ENCODE results near the gene PLOD3.

The PLOD3 gene

GRCh38 chr7:101234636-101235035 is 17.3 kb upstream of the PLOD3 start:
- CTCF ChIA-PET, result interaction anchor here (2.1 to 3.1 kb wide), 2 partner anchors 10 to 48 kb away, joined by 13 to 16 read pairs; partner anchors contain the start of gene FIS1
- Mint-ChIP-seq H3K36me3 (peaks cover 15% of the 10 kb centered on the region), H3K4me3 (no peak overlapping the region), H3K4me1 (peaks cover 4% of the 10 kb centered on the region), H3K27ac (no peak overlapping the region), H3K9me3 (no peaks in the 10 kb centered on the region), H3K27me3 (no peaks in the 10 kb centered on the region)
- no peak for DNase-seq

DNA sequence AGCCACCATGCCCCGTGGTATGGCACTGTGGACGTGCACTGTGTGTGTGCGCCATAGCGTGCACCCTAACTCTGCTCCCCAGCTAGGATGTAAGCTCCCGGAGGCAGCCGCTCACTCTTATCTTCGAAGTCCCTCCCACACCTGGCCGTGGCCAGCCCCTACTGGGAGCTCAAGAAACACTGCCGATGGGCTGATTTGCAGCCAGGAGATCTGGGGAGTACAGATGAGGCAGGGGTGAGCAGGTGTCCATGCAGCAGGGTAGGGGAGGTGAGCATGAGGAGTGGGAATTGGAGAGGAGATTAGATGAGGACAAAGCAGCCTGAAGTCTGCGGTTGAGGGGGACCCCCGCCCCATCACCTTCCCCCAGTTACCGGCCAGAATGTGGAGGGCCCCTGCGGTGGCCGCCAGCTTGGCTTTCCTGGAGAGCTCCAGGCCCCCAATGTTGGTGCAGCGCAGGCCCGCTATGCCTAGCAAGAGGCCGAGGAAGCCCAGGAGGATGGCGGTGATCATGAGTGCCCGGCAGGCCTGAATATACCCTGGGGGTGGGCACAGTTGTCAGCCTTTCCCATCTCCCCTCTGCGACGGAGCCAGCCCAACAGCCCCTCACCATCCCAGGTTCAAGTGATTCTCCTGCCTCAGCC is 16.6 kb upstream of the PLOD3 start:
- DNase-seq, result no peak
- Mint-ChIP-seq H3K9me3 (no peaks in the 10 kb centered on the region), H3K27me3 (no peaks in the 10 kb centered on the region), H3K4me3 (no peak overlapping the region), H3K36me3 (peaks cover 14% of the 10 kb centered on the region), H3K4me1 (peaks cover 4% of the 10 kb centered on the region), H3K27ac (no peak overlapping the region)
- CTCF ChIA-PET, result interaction anchor here (2.1 to 3.1 kb wide), 2 partner anchors 10 to 49 kb away, joined by 13 to 16 read pairs; partner anchors contain the start of gene FIS1

DNA sequence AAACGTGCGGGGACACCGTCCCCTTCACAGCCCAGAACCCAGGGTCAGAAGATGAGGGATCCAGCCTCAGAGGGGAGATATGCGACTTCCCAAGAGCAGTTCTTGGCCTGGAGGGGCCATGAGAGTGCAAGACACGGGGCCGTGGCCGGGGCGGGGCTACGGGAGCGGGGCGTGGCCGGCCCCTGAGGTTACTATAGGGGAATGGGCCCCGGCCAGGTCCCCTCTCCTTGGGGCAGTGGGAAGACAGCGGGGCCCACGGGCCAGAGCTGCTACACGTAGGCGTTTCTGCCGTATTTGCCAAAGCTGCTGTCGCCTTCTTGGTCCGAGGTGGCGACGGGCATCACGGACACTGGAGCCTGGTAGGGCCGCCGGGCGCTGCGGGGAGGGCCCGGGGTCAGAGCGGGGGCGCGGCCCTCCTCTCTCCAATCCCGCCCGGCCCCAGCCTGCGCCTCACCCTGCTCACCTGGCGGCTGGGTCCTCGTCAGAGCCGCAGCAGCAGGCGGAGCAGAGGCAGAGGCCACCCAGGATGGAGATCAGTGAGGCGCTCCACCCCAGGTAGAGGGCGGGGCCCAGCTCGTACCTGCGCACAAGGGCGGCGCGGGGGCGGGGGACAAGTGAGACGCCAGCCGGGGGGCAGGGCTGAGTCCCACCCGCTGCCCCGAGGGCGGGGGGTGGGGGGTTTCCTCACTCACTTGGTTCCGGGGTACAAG is 14.9 kb upstream of the PLOD3 start:
- no peaks in the 10 kb centered on the region for H3K27me3 Mint-ChIP-seq
- no peak overlapping the region for H3K27ac Mint-ChIP-seq
- CTCF ChIA-PET, result interaction anchor here (3.1 kb wide), 1 partner anchor 12 kb away, joined by 16 read pairs; the partner anchor contains the start of gene FIS1
- peaks cover 18% of the 10 kb centered on the region for H3K36me3 Mint-ChIP-seq
- H3K9me3 Mint-ChIP-seq, result no peaks in the 10 kb centered on the region
- no peak overlapping the region for H3K4me3 Mint-ChIP-seq
- H3K4me1 Mint-ChIP-seq, result peaks cover 4% of the 10 kb centered on the region
- DNase-seq, result no peak

DNA sequence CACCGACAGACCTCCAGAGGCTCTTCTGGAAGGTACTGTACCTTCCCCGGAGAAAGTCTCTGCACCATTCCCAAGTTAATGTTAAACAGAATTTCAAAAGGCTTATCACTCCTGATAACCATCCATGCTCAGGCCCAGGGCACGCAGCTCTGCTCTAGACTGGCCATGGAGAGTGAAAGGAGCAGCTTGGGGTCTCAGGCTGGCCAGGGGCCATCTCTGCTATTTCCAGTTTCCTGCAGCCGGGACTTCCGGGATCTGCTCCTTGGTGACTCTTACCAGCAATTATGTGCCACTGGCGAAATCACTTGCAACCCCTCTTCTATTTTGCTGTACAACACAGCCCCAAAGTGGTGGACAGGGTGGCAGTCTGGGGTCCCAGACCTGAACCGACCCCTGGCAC is 14.3 kb upstream of the PLOD3 start:
- Mint-ChIP-seq H3K27me3 (no peaks in the 10 kb centered on the region), H3K27ac (peak overlapping the region; percentile 14), H3K36me3 (peaks cover 22% of the 10 kb centered on the region), H3K4me3 (no peak overlapping the region), H3K4me1 (peaks cover 4% of the 10 kb centered on the region), H3K9me3 (no peaks in the 10 kb centered on the region)
- no peak for DNase-seq
- CTCF ChIA-PET, result interaction anchor here (1.1 kb wide), 1 partner anchor 12 kb away, joined by 3 read pairs; no protein-coding TSS in a partner anchor

DNA sequence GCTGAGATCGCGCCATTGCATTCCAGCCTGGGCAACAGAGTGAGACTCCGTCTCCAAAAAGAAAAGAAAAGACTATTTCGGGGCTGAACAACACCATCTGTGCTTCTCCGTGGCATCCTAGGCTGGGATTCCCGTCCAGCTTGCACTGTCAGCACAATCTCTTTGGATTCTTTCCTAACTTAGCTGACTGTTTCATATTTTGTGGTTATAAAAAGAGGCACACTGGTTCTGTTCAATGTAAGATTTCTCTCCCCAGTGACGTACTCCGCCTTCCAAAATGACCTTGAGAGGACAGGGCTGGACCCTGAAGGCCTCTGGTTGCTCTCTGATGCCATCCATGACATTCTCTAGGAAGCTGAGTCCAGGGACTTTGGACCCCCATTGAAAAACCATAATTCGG is 9.3 kb upstream of the PLOD3 start:
- Mint-ChIP-seq H3K9me3 (no peaks in the 10 kb centered on the region), H3K27me3 (no peaks in the 10 kb centered on the region), H3K4me3 (no peak overlapping the region), H3K27ac (no peak overlapping the region), H3K36me3 (peaks cover 46% of the 10 kb centered on the region), H3K4me1 (peaks cover 9% of the 10 kb centered on the region)
- DNase-seq, result no peak
- CTCF ChIA-PET, result no interaction called here

GRCh38 chr7:101225650-101226049 is 8.3 kb upstream of the PLOD3 start:
- no peak for DNase-seq
- peaks cover 9% of the 10 kb centered on the region for H3K4me1 Mint-ChIP-seq
- H3K27me3 Mint-ChIP-seq, result no peaks in the 10 kb centered on the region
- H3K9me3 Mint-ChIP-seq, result no peaks in the 10 kb centered on the region
- H3K27ac Mint-ChIP-seq, result no peak overlapping the region
- peaks cover 53% of the 10 kb centered on the region for H3K36me3 Mint-ChIP-seq
- CTCF ChIA-PET, result no interaction called here
- no peak overlapping the region for H3K4me3 Mint-ChIP-seq

DNA sequence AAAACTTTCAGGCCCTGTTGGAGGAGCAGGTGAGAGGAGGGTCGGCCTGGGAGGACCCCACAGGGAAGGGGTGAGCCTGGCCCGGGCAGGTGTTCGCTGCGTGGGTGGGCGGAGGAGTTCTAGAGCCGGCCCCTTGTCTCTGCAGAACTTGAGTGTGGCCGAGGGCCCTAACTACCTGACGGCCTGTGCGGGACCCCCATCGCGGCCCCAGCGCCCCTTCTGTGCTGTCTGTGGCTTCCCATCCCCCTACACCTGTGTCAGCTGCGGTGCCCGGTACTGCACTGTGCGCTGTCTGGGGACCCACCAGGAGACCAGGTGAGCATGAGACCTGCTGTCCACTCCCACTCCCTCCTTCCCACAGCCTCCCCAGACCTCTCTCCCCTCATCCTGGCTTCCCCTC is 6.1 kb upstream of the PLOD3 start:
- peaks cover 45% of the 10 kb centered on the region for H3K36me3 Mint-ChIP-seq
- H3K27me3 Mint-ChIP-seq, result no peaks in the 10 kb centered on the region
- no peak overlapping the region for H3K4me3 Mint-ChIP-seq
- no peak for DNase-seq
- H3K9me3 Mint-ChIP-seq, result no peaks in the 10 kb centered on the region
- peaks cover 24% of the 10 kb centered on the region for H3K4me1 Mint-ChIP-seq
- CTCF ChIA-PET, result no interaction called here
- H3K27ac Mint-ChIP-seq, result peak overlapping the region; percentile 45

- Mint-ChIP-seq H3K9me3 (no peaks in the 10 kb centered on the region), H3K4me3 (no peak overlapping the region), H3K4me1 (peaks cover 28% of the 10 kb centered on the region), H3K27me3 (no peaks in the 10 kb centered on the region), H3K27ac (no peak overlapping the region), H3K36me3 (peaks cover 44% of the 10 kb centered on the region)
- DNase-seq, result no peak
- CTCF ChIA-PET, result interaction anchor here (1.0 kb wide), 1 partner anchor 22 kb away, joined by 3 read pairs; no protein-coding TSS in a partner anchor
Observed at GRCh38 chr7:101222275-101222830, 5.0 kb upstream of the PLOD3 start.

- no peaks in the 10 kb centered on the region for H3K9me3 Mint-ChIP-seq
- peaks cover 52% of the 10 kb centered on the region for H3K36me3 Mint-ChIP-seq
- peaks cover 42% of the 10 kb centered on the region for H3K4me1 Mint-ChIP-seq
- CTCF ChIA-PET, result interaction anchor here (4.9 kb wide), 1 partner anchor 24 kb away, joined by 33 read pairs; the partner anchor contains the start of gene FIS1
- no peak overlapping the region for H3K4me3 Mint-ChIP-seq
- H3K27me3 Mint-ChIP-seq, result no peaks in the 10 kb centered on the region
- no peak for DNase-seq
- no peak overlapping the region for H3K27ac Mint-ChIP-seq
Observed at GRCh38 chr7:101220295-101220694, 2.9 kb upstream of the PLOD3 start.

DNA sequence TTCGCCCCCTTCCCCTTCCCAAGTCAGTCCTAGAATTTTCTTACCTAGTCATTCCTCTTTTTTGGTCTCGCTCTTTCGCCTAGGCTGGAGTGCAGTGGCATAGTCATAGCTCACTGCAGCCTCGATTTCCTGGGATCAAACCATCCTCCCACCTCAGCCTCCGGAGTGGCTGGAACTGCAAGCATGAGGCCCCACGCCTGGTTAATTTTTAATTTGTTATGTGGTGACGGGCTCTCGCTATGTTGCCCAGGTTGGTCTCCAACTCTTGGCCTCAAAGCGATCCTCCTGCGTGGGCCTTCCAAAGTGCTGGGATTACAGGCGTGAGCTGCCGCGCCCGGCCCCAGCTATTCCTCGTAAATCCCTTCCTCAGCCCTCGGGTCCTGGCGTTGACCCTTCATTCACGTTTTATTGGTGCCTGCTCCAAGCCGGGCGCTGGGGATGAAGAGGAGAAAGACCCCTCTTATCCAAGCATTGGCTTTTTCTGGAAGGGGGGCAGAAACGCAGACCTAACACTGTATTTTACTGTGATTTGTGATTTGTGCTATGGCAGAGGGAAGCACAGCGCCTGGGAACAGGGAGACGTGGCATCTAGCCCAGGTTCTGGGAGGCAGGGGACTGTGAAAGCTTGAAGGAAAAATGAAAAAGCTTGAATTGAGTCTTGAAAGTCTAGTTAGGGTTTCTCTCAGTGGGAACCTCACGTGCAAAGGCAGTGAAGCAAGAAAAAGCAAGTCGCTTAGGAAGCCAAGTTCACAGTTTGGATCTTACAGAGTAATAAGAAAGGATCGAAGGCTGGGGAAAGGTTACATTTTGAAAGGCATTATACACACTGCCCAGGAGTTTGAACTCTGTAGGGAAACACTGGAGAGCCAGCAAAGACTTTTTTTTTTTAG is 1.1 kb upstream of the PLOD3 start:
- H3K4me3 Mint-ChIP-seq, result peak overlapping the region; percentile 96
- H3K4me1 Mint-ChIP-seq, result peaks cover 45% of the 10 kb centered on the region
- no peaks in the 10 kb centered on the region for H3K27me3 Mint-ChIP-seq
- H3K9me3 Mint-ChIP-seq, result no peaks in the 10 kb centered on the region
- CTCF ChIA-PET, result interaction anchor here (0.9 to 4.9 kb wide), 8 partner anchors 14 to 450 kb away, joined by 3 to 33 read pairs (median 3); partner anchors contain the start of gene FIS1
- peak overlapping the region; percentile 88 for H3K27ac Mint-ChIP-seq
- DNase-seq, result no peak
- peaks cover 45% of the 10 kb centered on the region for H3K36me3 Mint-ChIP-seq

- no peaks in the 10 kb centered on the region for H3K27me3 Mint-ChIP-seq
- no peaks in the 10 kb centered on the region for H3K9me3 Mint-ChIP-seq
- peak overlapping the region; percentile 96 for H3K4me3 Mint-ChIP-seq
- CTCF ChIA-PET, result interaction anchor here (0.9 to 4.9 kb wide), 6 partner anchors 13 to 452 kb away, joined by 3 to 33 read pairs (median 4); partner anchors contain the start of gene FIS1
- no peak for DNase-seq
- peaks cover 42% of the 10 kb centered on the region for H3K4me1 Mint-ChIP-seq
- H3K36me3 Mint-ChIP-seq, result peaks cover 37% of the 10 kb centered on the region
- peak overlapping the region; percentile 88 for H3K27ac Mint-ChIP-seq
Observed at GRCh38 chr7:101216860-101217387, 457 bp downstream of the PLOD3 start.

GRCh38 chr7:101216001-101216859 is 1.2 kb downstream of the PLOD3 start:
- DNase-seq, result peak; percentile 32
- Mint-ChIP-seq H3K4me3 (peak overlapping the region; percentile 96), H3K4me1 (peaks cover 39% of the 10 kb centered on the region), H3K9me3 (no peaks in the 10 kb centered on the region), H3K27me3 (no peaks in the 10 kb centered on the region), H3K36me3 (peaks cover 33% of the 10 kb centered on the region), H3K27ac (peak overlapping the region; percentile 83)
- CTCF ChIA-PET, result interaction anchor here (1.5 to 4.9 kb wide), 2 partner anchors 28 to 36 kb away, joined by 4 to 33 read pairs; partner anchors contain the start of gene FIS1

DNA sequence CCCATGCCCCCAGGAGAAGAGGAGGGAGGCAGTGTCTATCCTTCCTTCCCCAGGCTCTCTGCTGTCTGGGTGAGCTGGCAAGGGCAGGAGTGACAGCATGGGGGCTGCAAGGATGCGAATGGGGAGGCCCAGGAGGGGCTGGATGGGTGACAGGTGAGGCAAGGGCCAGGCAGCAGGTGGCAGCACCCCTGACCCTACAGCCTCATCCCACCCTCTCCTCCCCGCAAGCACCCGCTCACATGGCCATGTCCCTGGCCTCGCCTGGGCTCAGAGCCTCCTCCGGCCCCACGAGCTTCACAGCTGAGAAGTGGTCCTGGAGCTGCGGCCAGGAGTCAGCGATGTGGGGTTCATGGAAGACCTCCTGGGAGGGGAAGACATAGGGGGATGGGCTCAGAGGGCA is 5.4 kb downstream of the PLOD3 start:
- Mint-ChIP-seq H3K27me3 (no peaks in the 10 kb centered on the region), H3K27ac (no peak overlapping the region), H3K4me1 (peaks cover 17% of the 10 kb centered on the region), H3K9me3 (no peaks in the 10 kb centered on the region), H3K4me3 (no peak overlapping the region), H3K36me3 (peaks cover 34% of the 10 kb centered on the region)
- no peak for DNase-seq
- CTCF ChIA-PET, result interaction anchor here (2.2 kb wide), 1 partner anchor 71 kb away, joined by 5 read pairs; no protein-coding TSS in a partner anchor
